OCI-LY3 (cell line): ENCODE data around the gene PFKL.

Source experiments
- H2AFZ ChIP-seq: fragments of 200-600, 300-600 bp; shearing (Covaris generic); 2 replicates; pipeline ENCODE4 v1.6.0; 2014; ENCODE audit warnings: antibody characterized with exemption, low read depth, low read length
- H3K27ac ChIP-seq: fragments of 200-600, 300-600 bp; sonication (generic); 2 replicates; pipeline ENCODE4 v1.5.1; 2014; ENCODE audit warnings: mild to moderate bottlenecking, low read length, moderate library complexity, mixed read lengths
- H3K27me3 ChIP-seq: fragments of 200-600, 300-600 bp; sonication (generic); 2 replicates; pipeline ENCODE4 v1.6.1; 2014; ENCODE audit warnings: low read depth, low read length, mixed read lengths
- H3K36me3 ChIP-seq: fragments of 200-600, 300-600 bp; sonication (generic); replicated peaks from 2 replicates; pipeline ENCODE3; 2014; ENCODE audit warnings: low read depth, low read length, mixed read lengths
- H3K4me1 ChIP-seq: fragments of 300-600, 200-600 bp; sonication (generic); 2 replicates; pipeline ENCODE4 v1.6.1; 2014; ENCODE audit warnings: low read length, mixed read lengths
- H3K4me2 ChIP-seq: fragments of 200-600, 300-600 bp; sonication (generic); 2 replicates; pipeline ENCODE4 v1.6.1; 2014; ENCODE audit warnings: low read length, mixed read lengths
- H3K4me3 ChIP-seq: fragments of 300-600, 200-600 bp; sonication (generic); 2 replicates; pipeline ENCODE4 v1.5.1; 2014; ENCODE audit warnings: antibody characterized with exemption, mild to moderate bottlenecking, low read length, moderate library complexity
- H3K79me2 ChIP-seq: fragments of 300-600, 200-600 bp; shearing (Covaris generic); 2 replicates; pipeline ENCODE4 v1.6.1; 2014; ENCODE audit warnings: mild to moderate bottlenecking, low read length, mixed read lengths
- H3K9ac ChIP-seq: fragments of 300-600, 200-600 bp; shearing (Covaris generic); 2 replicates; pipeline ENCODE4 v1.6.0; 2014; ENCODE audit warnings: mild to moderate bottlenecking, low read length, moderate library complexity
- H3K9me3 ChIP-seq: fragments of 200-600, 300-600 bp; shearing (Covaris generic); 2 replicates; pipeline ENCODE4 v1.6.1; 2014; ENCODE audit warnings: low read length, mixed read lengths; ENCODE audit not compliant: insufficient read depth
- H4K20me1 ChIP-seq: fragments of 200-600, 300-600 bp; sonication (generic); 2 replicates; pipeline ENCODE4 v1.6.1; 2016; ENCODE audit warnings: low read length, mixed read lengths; ENCODE audit not compliant: insufficient read depth
- CTCF ChIP-seq: fragments of 200-600, 300-600 bp; sonication (generic); IDR thresholded peaks from 2 replicates; pipeline ENCODE4 v1.5.1; 2014; ENCODE audit warnings: antibody characterized with exemption, low read length, low read depth
- EZH2phosphoT487 ChIP-seq: fragments of 200-600 bp; shearing (Covaris generic); IDR thresholded peaks from 2 replicates; pipeline ENCODE4 v1.6.1; 2018; ENCODE audit warnings: antibody characterized with exemption, mixed run types, low read depth

PFKL gene

GRCh38 chr21:44314561-44314960 lies 14.7 kb downstream of the PFKL start:
- peaks cover 19% of the 10 kb centered on the region for H3K36me3 ChIP-seq
- H3K4me3 ChIP-seq = no peak overlapping the region
- H3K4me2 ChIP-seq = no peak overlapping the region
- no peaks in the 10 kb centered on the region for H4K20me1 ChIP-seq
- H3K9me3 ChIP-seq = no peaks in the 10 kb centered on the region
- H3K79me2 ChIP-seq = no peaks in the 10 kb centered on the region
- H3K27me3 ChIP-seq = no peaks in the 10 kb centered on the region
- H3K27ac ChIP-seq = no peak overlapping the region
- no peak for TF ChIP-seq EZH2phosphoT487
- no peak for TF ChIP-seq CTCF
- H2AFZ ChIP-seq = no peak overlapping the region
- no peaks in the 10 kb centered on the region for H3K4me1 ChIP-seq
- no peak overlapping the region for H3K9ac ChIP-seq

GRCh38 chr21:44315691-44316203 lies 15.9 kb downstream of the PFKL start:
- Histone ChIP-seq H3K27ac (no peak overlapping the region), H2AFZ (no peak overlapping the region), H3K4me1 (no peaks in the 10 kb centered on the region), H3K4me3 (no peak overlapping the region), H3K27me3 (no peaks in the 10 kb centered on the region), H3K9me3 (no peaks in the 10 kb centered on the region), H4K20me1 (no peaks in the 10 kb centered on the region), H3K9ac (no peak overlapping the region), H3K79me2 (no peaks in the 10 kb centered on the region), H3K36me3 (peaks cover 18% of the 10 kb centered on the region), H3K4me2 (no peak overlapping the region)
- no peak for TF ChIP-seq CTCF

GRCh38 chr21:44316277-44316900 lies 16.5 kb downstream of the PFKL start:
- Histone ChIP-seq H3K27ac (no peak overlapping the region), H2AFZ (no peak overlapping the region), H3K27me3 (no peaks in the 10 kb centered on the region), H3K9me3 (no peaks in the 10 kb centered on the region), H3K79me2 (no peaks in the 10 kb centered on the region), H4K20me1 (no peaks in the 10 kb centered on the region), H3K9ac (no peak overlapping the region), H3K36me3 (peaks cover 13% of the 10 kb centered on the region), H3K4me1 (no peaks in the 10 kb centered on the region), H3K4me3 (no peak overlapping the region), H3K4me2 (no peak overlapping the region)
- TF ChIP-seq CTCF (no peak), EZH2phosphoT487 (no peak)

GRCh38 chr21:44317241-44317782 lies 17.5 kb downstream of the PFKL start:
- H4K20me1 ChIP-seq = no peaks in the 10 kb centered on the region

More at GRCh38 chr21:44317241-44317782, 17.5 kb downstream of the PFKL start:
- Histone ChIP-seq H3K4me1 (no peaks in the 10 kb centered on the region), H3K9me3 (no peaks in the 10 kb centered on the region), H3K9ac (no peak overlapping the region), H3K79me2 (no peaks in the 10 kb centered on the region), H3K4me3 (no peak overlapping the region), H3K4me2 (no peak overlapping the region), H2AFZ (no peak overlapping the region), H3K27ac (no peak overlapping the region), H3K27me3 (no peaks in the 10 kb centered on the region), H3K36me3 (peaks cover 13% of the 10 kb centered on the region)
- TF ChIP-seq EZH2phosphoT487 (no peak), CTCF (no peak)
